Calu3 (cell line): Measurements from ENCODE around the gene TEAD1. TPM values are rescaled to one million over a fixed set of nuclear protein-coding genes. Genes with fewer than 3 reads are reported as not detected.

Experiments
- BruUV-seq: library from RNA; stranded (reverse); fragments of 400-500 nt; replicated peaks from 2 replicates; lab custom pipeline; 2021; lab: Mats Ljungman, UMichigan
- CTCF ChIA-PET: fragments of 300-600 bp; sonication (Branson Sonifier 250); formaldehyde crosslinking; loops from one replicate; lab custom pipeline; 2022; ENCODE audit warnings: antibody characterized with exemption; lab: Charles Lee
- DNase-seq: peaks from one replicate; pipeline ENCODE4 v3.0.0; 2022
- H3K27ac Mint-ChIP-seq: one replicate; pipeline ENCODE4 v1.8.0; 2022; ENCODE audit warnings: mixed read lengths; ENCODE audit not compliant: unreplicated experiment
- H3K27me3 Mint-ChIP-seq: one replicate; pipeline ENCODE4 v1.8.0; 2022; ENCODE audit warnings: mixed read lengths; ENCODE audit not compliant: unreplicated experiment
- H3K36me3 Mint-ChIP-seq: one replicate; pipeline ENCODE4 v1.8.0; 2022; ENCODE audit warnings: mild to moderate bottlenecking, moderate library complexity, mixed read lengths; ENCODE audit not compliant: insufficient read depth, unreplicated experiment
- H3K4me1 Mint-ChIP-seq: one replicate; pipeline ENCODE4 v1.8.0; 2022; ENCODE audit warnings: mild to moderate bottlenecking, low read depth, mixed read lengths; ENCODE audit not compliant: unreplicated experiment
- H3K4me3 Mint-ChIP-seq: one replicate; pipeline ENCODE4 v1.8.0; 2022; ENCODE audit warnings: mild to moderate bottlenecking, low read depth, moderate library complexity, mixed read lengths; ENCODE audit not compliant: unreplicated experiment
- H3K9me3 Mint-ChIP-seq: one replicate; pipeline ENCODE4 v1.8.0; 2022; ENCODE audit warnings: low read depth, mixed read lengths; ENCODE audit not compliant: unreplicated experiment
- intact Hi-C: fragments of 100-400 bp; cut with micrococcal nuclease; formaldehyde crosslinking; loops from one replicate; pipeline ENCODE4 v1.10.0; 2022; ENCODE audit not compliant: unreplicated experiment
- total RNA-seq: library from RNA; stranded (reverse); gene quantifications from 2 replicates; pipeline ENCODE4 v1.2.3, GENCODE V29; 2022
- TF ChIP-seq, protein P1 (sequence below): fragments of 200-600 bp; IDR thresholded peaks from one replicate; pipeline ENCODE4 v1.8.0; 2022; ENCODE audit warnings: antibody characterized with exemption; ENCODE audit not compliant: unreplicated experiment

Gene TEAD1
- total RNA-seq, 1 experiment from 2014 or later, result 104 TPM

DNA sequence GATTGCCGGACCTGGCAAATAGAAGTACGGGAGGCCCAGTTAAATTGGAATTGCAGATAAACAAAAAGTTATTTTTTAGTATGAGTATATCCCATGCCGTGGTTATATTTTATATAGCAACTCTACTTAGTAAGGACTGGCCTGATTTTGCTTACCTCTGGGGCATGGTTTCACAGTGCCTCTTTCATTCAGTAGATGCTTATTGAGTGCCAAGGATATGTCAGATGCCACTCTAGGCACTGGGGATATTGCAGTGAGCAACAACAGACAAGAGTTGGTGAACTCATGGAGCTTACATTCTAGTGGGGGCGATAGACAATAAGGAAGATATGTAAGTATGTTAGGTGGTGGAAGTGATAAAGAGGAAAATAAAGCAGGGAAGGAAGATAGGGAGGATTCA, 112.2 kb downstream of the TEAD1 start:
- Mint-ChIP-seq H3K4me3 (no peak overlapping the region), H3K27me3 (no peaks in the 10 kb centered on the region), H3K9me3 (no peaks in the 10 kb centered on the region), H3K4me1 (peaks cover 25% of the 10 kb centered on the region), H3K36me3 (peaks cover 4% of the 10 kb centered on the region), H3K27ac (no peak overlapping the region)
- DNase-seq, result no peak
- CTCF ChIA-PET, result interaction anchor here (1.2 kb wide), 1 partner anchor 11 kb away, joined by 3 read pairs; no protein-coding TSS in a partner anchor
- intact Hi-C loops, result no loop called here
- BruUV-seq, result no TSS peak
- TF ChIP-seq, protein P1, sequence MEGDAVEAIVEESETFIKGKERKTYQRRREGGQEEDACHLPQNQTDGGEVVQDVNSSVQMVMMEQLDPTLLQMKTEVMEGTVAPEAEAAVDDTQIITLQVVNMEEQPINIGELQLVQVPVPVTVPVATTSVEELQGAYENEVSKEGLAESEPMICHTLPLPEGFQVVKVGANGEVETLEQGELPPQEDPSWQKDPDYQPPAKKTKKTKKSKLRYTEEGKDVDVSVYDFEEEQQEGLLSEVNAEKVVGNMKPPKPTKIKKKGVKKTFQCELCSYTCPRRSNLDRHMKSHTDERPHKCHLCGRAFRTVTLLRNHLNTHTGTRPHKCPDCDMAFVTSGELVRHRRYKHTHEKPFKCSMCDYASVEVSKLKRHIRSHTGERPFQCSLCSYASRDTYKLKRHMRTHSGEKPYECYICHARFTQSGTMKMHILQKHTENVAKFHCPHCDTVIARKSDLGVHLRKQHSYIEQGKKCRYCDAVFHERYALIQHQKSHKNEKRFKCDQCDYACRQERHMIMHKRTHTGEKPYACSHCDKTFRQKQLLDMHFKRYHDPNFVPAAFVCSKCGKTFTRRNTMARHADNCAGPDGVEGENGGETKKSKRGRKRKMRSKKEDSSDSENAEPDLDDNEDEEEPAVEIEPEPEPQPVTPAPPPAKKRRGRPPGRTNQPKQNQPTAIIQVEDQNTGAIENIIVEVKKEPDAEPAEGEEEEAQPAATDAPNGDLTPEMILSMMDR, result no peak

DNA sequence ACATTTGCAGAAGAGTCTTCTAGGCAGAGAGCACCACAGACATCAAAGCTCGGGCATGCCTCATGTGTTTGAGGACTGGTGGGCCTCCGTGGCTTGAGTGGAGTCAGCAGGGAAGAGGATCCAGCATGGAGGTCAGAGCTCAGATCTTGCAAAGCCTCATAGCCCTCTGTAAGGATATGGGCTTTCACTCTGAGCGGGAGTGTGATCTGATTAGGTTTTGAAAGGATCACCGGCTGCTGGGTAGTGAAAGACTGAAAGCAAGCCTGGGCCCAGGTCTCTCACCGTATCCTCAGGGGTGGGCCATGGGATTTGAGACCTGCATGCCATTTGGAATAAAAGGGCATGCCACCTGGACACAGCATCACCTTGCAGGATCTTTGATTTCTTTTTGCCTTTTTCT, 112.7 kb downstream of the TEAD1 start:
- H3K36me3 Mint-ChIP-seq, result peaks cover under 1% of the 10 kb centered on the region
- intact Hi-C loops, result no loop called here
- no peak overlapping the region for H3K27ac Mint-ChIP-seq
- TF ChIP-seq, protein P1, result no peak
- BruUV-seq, result no TSS peak
- no peak overlapping the region for H3K4me3 Mint-ChIP-seq
- CTCF ChIA-PET, result interaction anchor here (0.8 to 1.2 kb wide), 2 partner anchors 11 to 56 kb away, joined by 3 read pairs; no protein-coding TSS in a partner anchor
- no peak for DNase-seq
- peaks cover 30% of the 10 kb centered on the region for H3K4me1 Mint-ChIP-seq
- no peaks in the 10 kb centered on the region for H3K27me3 Mint-ChIP-seq
- no peaks in the 10 kb centered on the region for H3K9me3 Mint-ChIP-seq

DNA sequence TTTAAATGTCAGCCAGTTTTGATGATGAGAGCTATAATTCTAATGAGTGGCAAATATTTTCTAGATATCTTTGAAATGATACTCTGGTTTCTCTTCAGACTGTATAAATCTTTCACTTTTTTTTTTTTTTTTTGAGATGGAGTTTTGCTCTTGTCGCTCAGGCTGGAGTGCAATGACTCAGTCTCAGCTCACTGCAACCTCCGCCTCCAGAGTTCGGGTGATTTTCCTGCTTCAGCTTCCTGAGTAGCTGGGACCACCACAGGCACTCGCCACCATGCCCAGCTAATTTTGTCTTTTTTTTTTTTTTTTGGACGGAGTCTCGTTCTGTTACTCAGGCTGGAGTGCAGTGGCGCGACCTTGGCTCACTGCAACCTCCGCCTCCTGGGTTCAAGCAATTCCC, 113.6 kb downstream of the TEAD1 start:
- Mint-ChIP-seq H3K4me3 (no peak overlapping the region), H3K4me1 (peaks cover 29% of the 10 kb centered on the region), H3K36me3 (no peaks in the 10 kb centered on the region), H3K27me3 (no peaks in the 10 kb centered on the region), H3K27ac (no peak overlapping the region), H3K9me3 (no peaks in the 10 kb centered on the region)
- TF ChIP-seq, protein P1, result no peak
- intact Hi-C loops, result no loop called here
- BruUV-seq, result no TSS peak
- no peak for DNase-seq
- CTCF ChIA-PET, result interaction anchor here (0.7 to 1.2 kb wide), 3 partner anchors 18 to 579 kb away, joined by 3 to 5 read pairs (median 3); no protein-coding TSS in a partner anchor

DNA sequence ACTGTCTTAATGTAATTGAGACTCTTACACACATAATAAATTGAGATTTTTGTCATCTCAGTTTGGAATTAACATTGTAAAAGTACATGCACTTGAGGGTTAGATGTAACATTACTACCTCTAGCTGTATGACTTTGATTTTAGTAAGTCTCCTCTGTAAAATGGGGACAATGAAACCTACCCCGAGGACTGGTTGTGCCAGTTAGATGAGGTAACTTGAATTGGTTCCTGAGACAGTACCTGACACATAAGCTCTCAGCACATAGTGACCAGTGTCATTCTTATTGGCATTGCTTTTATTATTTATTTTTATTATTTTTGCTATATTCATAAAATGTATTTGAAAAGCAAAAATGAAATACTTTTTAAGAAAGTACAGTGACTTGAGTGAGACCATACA, 114.8 kb downstream of the TEAD1 start:
- TF ChIP-seq, protein P1, result no peak
- CTCF ChIA-PET, result no interaction called here
- BruUV-seq, result no TSS peak
- H3K4me1 Mint-ChIP-seq, result peaks cover 19% of the 10 kb centered on the region
- no peak overlapping the region for H3K4me3 Mint-ChIP-seq
- no peaks in the 10 kb centered on the region for H3K27me3 Mint-ChIP-seq
- intact Hi-C loops, result no loop called here
- no peaks in the 10 kb centered on the region for H3K9me3 Mint-ChIP-seq
- no peak overlapping the region for H3K27ac Mint-ChIP-seq
- DNase-seq, result no peak
- no peaks in the 10 kb centered on the region for H3K36me3 Mint-ChIP-seq
